ENCODE measurements around the gene B3GALT6.

- TF ChIP-seq CTCF (conservative IDR thresholded peaks at IDR 0.05; ENCODE audit: low read depth, low read length) (no peak), EZH2 (IDR thresholded peaks at IDR 0.05; ENCODE audit: low read length, unreplicated experiment) (no peak)
Measured at GRCh38 chr1:1245178-1245816, 13.3 kb downstream of the B3GALT6 start.

All from PC-3 (cell line).